ENCODE results near the gene SLC27A1.
"Not testable (repeated sequence)": the region's sequence is repeated elsewhere in the genome, so short reads cannot be mapped to it uniquely, and the experiment has no call there.

Gene SLC27A1

GRCh38 chr19:17540174-17540573, 69.8 kb downstream of the SLC27A1 start:
- DNase-seq = no peak

GRCh38 chr19:17541184-17541759, 70.9 kb downstream of the SLC27A1 start:
- DNase-seq = no peak

GRCh38 chr19:17542042-17542441, 71.7 kb downstream of the SLC27A1 start:
- DNase-seq = no peak

- DNase-seq = no peak
Observed at GRCh38 chr19:17542793-17543582, 72.7 kb downstream of the SLC27A1 start.

GRCh38 chr19:17543986-17544385, 73.7 kb downstream of the SLC27A1 start:
- no peak for DNase-seq

GRCh38 chr19:17544418-17544817, 74.1 kb downstream of the SLC27A1 start:
- DNase-seq = no peak

- DNase-seq = no peak
Observed at GRCh38 chr19:17548145-17548544, 77.8 kb downstream of the SLC27A1 start.

GRCh38 chr19:17549085-17549740, 78.9 kb downstream of the SLC27A1 start:
- no peak for DNase-seq

GRCh38 chr19:17550076-17550667, 79.8 kb downstream of the SLC27A1 start:
- DNase-seq = no peak

GRCh38 chr19:17552735-17553134, 82.4 kb downstream of the SLC27A1 start:
- DNase-seq = not testable (repeated sequence)

GRCh38 chr19:17553256-17553655, 82.9 kb downstream of the SLC27A1 start:
- DNase-seq = no peak

GRCh38 chr19:17554968-17555479, 84.7 kb downstream of the SLC27A1 start:
- no peak for DNase-seq

GRCh38 chr19:17555480-17555928, 85.2 kb downstream of the SLC27A1 start, which contains the start of gene COLGALT1:
COLGALT1 (plus strand) TSS chr19:17555649; CDS start chr19:17555714, 65 bp downstream.
- DNase-seq = peak; percentile 100

All from activated CD4-positive, alpha-beta T cell treated with anti-CD3 and anti-CD28 coated beads, Interleukin-2, amount 50 U/mL, for 48 hours (primary cell).